ENCODE data around the gene LRRC4C.

The LRRC4C gene

DNA sequence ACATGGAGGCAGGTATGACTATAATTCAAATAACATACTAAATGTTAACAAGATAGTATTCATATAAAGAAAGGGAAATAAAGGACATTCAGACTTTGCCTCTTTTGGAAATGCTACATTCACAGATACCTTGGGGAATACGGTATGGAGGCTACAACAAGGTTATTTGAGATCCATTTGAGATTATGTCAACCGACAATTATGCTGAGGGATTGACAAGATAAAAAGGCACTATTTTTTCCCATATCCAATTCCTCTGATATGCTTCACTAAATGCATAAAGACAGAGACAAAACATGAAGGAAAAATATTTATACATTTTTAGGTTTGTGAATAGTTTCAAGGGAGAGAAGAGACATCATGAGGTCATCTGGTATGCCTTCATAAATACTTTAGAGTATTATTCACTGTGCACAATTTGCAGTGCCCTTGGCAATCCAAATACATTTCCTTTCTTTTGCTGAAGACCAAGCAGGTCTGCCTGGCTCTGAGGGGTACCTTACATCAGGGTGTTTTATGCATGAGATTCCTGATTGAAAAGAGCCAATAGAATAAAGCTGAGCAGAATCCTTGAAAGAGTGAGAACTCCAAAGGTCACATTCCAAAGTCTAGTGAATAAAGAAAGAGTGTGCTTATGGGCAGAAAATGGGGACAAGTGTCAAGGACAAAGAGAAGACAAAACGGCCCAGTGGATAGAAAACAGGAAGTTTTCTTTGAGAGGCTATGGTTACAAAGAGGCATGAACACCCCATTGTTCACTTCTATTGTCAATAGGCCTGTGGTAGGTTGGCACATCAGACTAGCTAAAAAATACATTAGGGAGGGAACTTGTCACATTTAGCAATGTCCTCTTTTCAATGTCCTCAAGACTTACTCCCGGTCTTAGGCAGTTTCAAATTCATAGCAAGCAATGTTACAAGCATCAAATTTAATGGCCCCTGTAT, 455.8 kb downstream of the LRRC4C start:
- no peak overlapping the region for H2BK15ac ChIP-seq (ENCODE audit: low read depth, poor library complexity, severe bottlenecking)

DNA sequence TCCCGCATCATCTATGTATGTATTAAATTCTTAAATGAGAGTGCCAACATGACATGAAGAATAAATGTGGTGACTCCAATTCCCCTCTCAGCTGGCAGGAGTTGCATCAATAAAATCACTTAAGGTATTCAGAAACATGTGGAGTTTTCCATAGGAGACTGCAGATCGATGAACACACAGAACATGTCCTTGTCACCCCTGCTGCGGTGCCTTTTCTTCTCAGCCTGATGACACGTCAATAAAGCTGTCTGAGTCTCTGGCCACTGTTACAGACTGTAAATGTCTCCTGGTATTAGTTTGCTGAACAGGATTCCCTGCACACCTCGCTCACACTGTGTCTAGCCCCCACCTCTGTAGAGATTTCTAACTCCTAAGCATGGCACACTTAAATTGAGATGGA, 460.5 kb downstream of the LRRC4C start:
- no peak overlapping the region for H3K4ac ChIP-seq (ENCODE audit: low read depth in 1 of 2, low read length in 2 of 2)
- WGBS: 66% methylated on average over 3 of the region's 5 CpGs
- DNase-seq: no peak

More for the DNA sequence above, 455.8 kb downstream of the LRRC4C start:
- Histone ChIP-seq H4K91ac (ENCODE audit: low read length) (no peak overlapping the region), H4K8ac (ENCODE audit: low read length) (no peak overlapping the region), H3K27me3 (ENCODE audit: control insufficient read depth in 1 of 2, insufficient read depth in 1 of 2, low read length in 2 of 2) (no peaks in the 10 kb centered on the region), H3K79me1 (replicated peaks; ENCODE audit: low read length, poor library complexity, severe bottlenecking) (no peaks in the 10 kb centered on the region), H3K4me1 (ENCODE audit: control insufficient read depth, insufficient read depth, low read depth, low read length) (no peaks in the 10 kb centered on the region), H3K14ac (ENCODE audit: low read length in 2 of 2) (no peak overlapping the region), H2AFZ (ENCODE audit: low read depth, low read length) (no peak overlapping the region), H3K4me2 (ENCODE audit: low read length, poor library complexity, severe bottlenecking) (no peak overlapping the region), H3K18ac (ENCODE audit: low read depth in 1 of 2, low read length in 2 of 2) (no peak overlapping the region), H3K9ac (ENCODE audit: low read length) (no peak overlapping the region), H3K27ac (ENCODE audit: low read length, poor library complexity, severe bottlenecking) (no peak overlapping the region), H3K9me3 (ENCODE audit: control insufficient read depth, low read length) (no peaks in the 10 kb centered on the region), H2AK5ac (ENCODE audit: low read length, severe bottlenecking) (no peak overlapping the region), H2BK12ac (ENCODE audit: low read length in 2 of 2) (no peak overlapping the region), H3K4ac (ENCODE audit: low read depth in 1 of 2, low read length in 2 of 2) (no peak overlapping the region), H2BK5ac (ENCODE audit: low read depth, low read length, poor library complexity, severe bottlenecking) (no peak overlapping the region), H3K36me3 (ENCODE audit: control insufficient read depth in 1 of 2, insufficient read depth in 2 of 2, low read depth in 1 of 2, low read length in 2 of 2) (no peaks in the 10 kb centered on the region), H3K4me3 (ENCODE audit: insufficient read depth in 1 of 2, low read depth in 1 of 2, low read length in 2 of 2) (no peak overlapping the region), H2BK120ac (ENCODE audit: low read depth, low read length) (no peak overlapping the region), H3K23ac (ENCODE audit: low read length in 2 of 2) (peak overlapping the region in 1 of 2 experiments; percentile 79)
- DNase-seq: no peak
- 39% methylated on average over 3 of the region's 4 CpGs for WGBS

GRCh38 chr11:40987776-40988435, 471.5 kb downstream of the LRRC4C start:
- H3K27ac ChIP-seq (ENCODE audit: low read length, poor library complexity, severe bottlenecking): no peak overlapping the region
- H4K8ac ChIP-seq (ENCODE audit: low read length): no peak overlapping the region
- no peak overlapping the region for H2BK5ac ChIP-seq (ENCODE audit: low read depth, low read length, poor library complexity, severe bottlenecking)
- H3K4me3 ChIP-seq (ENCODE audit: insufficient read depth in 1 of 2, low read depth in 1 of 2, low read length in 2 of 2): no peak overlapping the region
- no peak overlapping the region for H3K4ac ChIP-seq (ENCODE audit: low read depth in 1 of 2, low read length in 2 of 2)
- no peaks in the 10 kb centered on the region for H3K4me1 ChIP-seq (ENCODE audit: control insufficient read depth, insufficient read depth, low read depth, low read length)
- H3K27me3 ChIP-seq (ENCODE audit: control insufficient read depth in 1 of 2, insufficient read depth in 1 of 2, low read length in 2 of 2): no peaks in the 10 kb centered on the region
- H2BK12ac ChIP-seq (ENCODE audit: low read length in 2 of 2): no peak overlapping the region
- H3K9me3 ChIP-seq (ENCODE audit: control insufficient read depth, low read length): no peaks in the 10 kb centered on the region
- H3K18ac ChIP-seq (ENCODE audit: low read depth in 1 of 2, low read length in 2 of 2): no peak overlapping the region
- no peak overlapping the region for H2AFZ ChIP-seq (ENCODE audit: low read depth, low read length)
- H4K91ac ChIP-seq (ENCODE audit: low read length): no peak overlapping the region
- WGBS: no CpG with 5 or more reads among the region's 1 CpG
- no peak overlapping the region for H3K23ac ChIP-seq (ENCODE audit: low read length in 2 of 2)
- no peak overlapping the region for H3K4me2 ChIP-seq (ENCODE audit: low read length, poor library complexity, severe bottlenecking)
- no peaks in the 10 kb centered on the region for H3K79me1 ChIP-seq (replicated peaks; ENCODE audit: low read length, poor library complexity, severe bottlenecking)
- no peak overlapping the region for H2AK5ac ChIP-seq (ENCODE audit: low read length, severe bottlenecking)
- no peak overlapping the region for H2BK120ac ChIP-seq (ENCODE audit: low read depth, low read length)
- H2BK15ac ChIP-seq (ENCODE audit: low read depth, poor library complexity, severe bottlenecking): no peak overlapping the region
- no peak overlapping the region for H3K14ac ChIP-seq (ENCODE audit: low read length in 2 of 2)
- no peaks in the 10 kb centered on the region for H3K36me3 ChIP-seq (ENCODE audit: control insufficient read depth in 1 of 2, insufficient read depth in 2 of 2, low read depth in 1 of 2, low read length in 2 of 2)
- DNase-seq: no peak
- H3K9ac ChIP-seq (ENCODE audit: low read length): no peak overlapping the region

More for the DNA sequence above, 460.5 kb downstream of the LRRC4C start:
- Histone ChIP-seq H2AFZ (ENCODE audit: low read depth, low read length) (no peak overlapping the region), H3K36me3 (ENCODE audit: control insufficient read depth in 1 of 2, insufficient read depth in 2 of 2, low read depth in 1 of 2, low read length in 2 of 2) (no peaks in the 10 kb centered on the region), H3K23ac (ENCODE audit: low read length in 2 of 2) (no peak overlapping the region), H2BK15ac (ENCODE audit: low read depth, poor library complexity, severe bottlenecking) (no peak overlapping the region), H3K9me3 (ENCODE audit: control insufficient read depth, low read length) (no peaks in the 10 kb centered on the region), H2AK5ac (ENCODE audit: low read length, severe bottlenecking) (no peak overlapping the region), H3K27ac (ENCODE audit: low read length, poor library complexity, severe bottlenecking) (no peak overlapping the region), H2BK120ac (ENCODE audit: low read depth, low read length) (no peak overlapping the region), H4K91ac (ENCODE audit: low read length) (no peak overlapping the region), H3K14ac (ENCODE audit: low read length in 2 of 2) (no peak overlapping the region), H2BK12ac (ENCODE audit: low read length in 2 of 2) (no peak overlapping the region), H3K79me1 (replicated peaks; ENCODE audit: low read length, poor library complexity, severe bottlenecking) (no peaks in the 10 kb centered on the region), H3K9ac (ENCODE audit: low read length) (no peak overlapping the region), H3K4me2 (ENCODE audit: low read length, poor library complexity, severe bottlenecking) (no peak overlapping the region), H3K4me3 (ENCODE audit: insufficient read depth in 1 of 2, low read depth in 1 of 2, low read length in 2 of 2) (no peak overlapping the region), H3K18ac (ENCODE audit: low read depth in 1 of 2, low read length in 2 of 2) (no peak overlapping the region), H3K27me3 (ENCODE audit: control insufficient read depth in 1 of 2, insufficient read depth in 1 of 2, low read length in 2 of 2) (no peaks in the 10 kb centered on the region), H3K4me1 (ENCODE audit: control insufficient read depth, insufficient read depth, low read depth, low read length) (no peaks in the 10 kb centered on the region), H4K8ac (ENCODE audit: low read length) (no peak overlapping the region), H2BK5ac (ENCODE audit: low read depth, low read length, poor library complexity, severe bottlenecking) (no peak overlapping the region)

DNA sequence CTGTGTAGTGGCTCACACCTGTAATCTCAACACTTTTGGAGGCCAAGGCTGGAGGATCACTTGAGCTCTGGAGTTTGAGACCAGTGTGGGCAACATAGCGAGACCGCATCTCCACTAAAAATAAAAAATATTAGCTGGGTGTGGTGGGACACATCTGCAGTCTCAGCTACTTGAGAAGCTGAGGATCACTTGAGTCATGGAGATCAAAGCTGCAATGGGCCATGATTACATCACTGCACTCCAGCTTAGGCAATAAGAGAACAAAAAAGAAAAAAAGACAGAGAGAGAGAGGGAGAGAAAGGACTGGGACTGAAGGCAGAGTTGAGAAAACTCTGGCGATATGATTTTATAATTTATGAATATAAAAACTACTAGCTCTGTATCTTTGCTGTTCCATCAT, 473.1 kb downstream of the LRRC4C start:
- Histone ChIP-seq H3K18ac (ENCODE audit: low read depth in 1 of 2, low read length in 2 of 2) (no peak overlapping the region), H3K9ac (ENCODE audit: low read length) (no peak overlapping the region), H3K9me3 (ENCODE audit: control insufficient read depth, low read length) (no peaks in the 10 kb centered on the region), H3K36me3 (ENCODE audit: control insufficient read depth in 1 of 2, insufficient read depth in 2 of 2, low read depth in 1 of 2, low read length in 2 of 2) (no peaks in the 10 kb centered on the region), H4K8ac (ENCODE audit: low read length) (no peak overlapping the region), H2BK12ac (ENCODE audit: low read length in 2 of 2) (no peak overlapping the region), H3K14ac (ENCODE audit: low read length in 2 of 2) (no peak overlapping the region), H3K4ac (ENCODE audit: low read depth in 1 of 2, low read length in 2 of 2) (no peak overlapping the region), H2AK5ac (ENCODE audit: low read length, severe bottlenecking) (no peak overlapping the region), H3K79me1 (replicated peaks; ENCODE audit: low read length, poor library complexity, severe bottlenecking) (no peaks in the 10 kb centered on the region), H3K4me3 (ENCODE audit: insufficient read depth in 1 of 2, low read depth in 1 of 2, low read length in 2 of 2) (no peak overlapping the region), H2BK5ac (ENCODE audit: low read depth, low read length, poor library complexity, severe bottlenecking) (no peak overlapping the region), H3K4me1 (ENCODE audit: control insufficient read depth, insufficient read depth, low read depth, low read length) (no peaks in the 10 kb centered on the region), H2AFZ (ENCODE audit: low read depth, low read length) (no peak overlapping the region), H2BK120ac (ENCODE audit: low read depth, low read length) (no peak overlapping the region), H2BK15ac (ENCODE audit: low read depth, poor library complexity, severe bottlenecking) (no peak overlapping the region), H3K27ac (ENCODE audit: low read length, poor library complexity, severe bottlenecking) (no peak overlapping the region), H3K23ac (ENCODE audit: low read length in 2 of 2) (no peak overlapping the region), H3K4me2 (ENCODE audit: low read length, poor library complexity, severe bottlenecking) (no peak overlapping the region), H3K27me3 (ENCODE audit: control insufficient read depth in 1 of 2, insufficient read depth in 1 of 2, low read length in 2 of 2) (no peaks in the 10 kb centered on the region), H4K91ac (ENCODE audit: low read length) (no peak overlapping the region)
- no peak for DNase-seq
- WGBS: 92% methylated on average over 2 of the region's 3 CpGs

Measured in mesenchymal stem cell (in vitro differentiated cells and primary cell).